GM23338 (cell line): ENCODE results near the gene GTF2A1. TPM values are rescaled to one million over a fixed set of nuclear protein-coding genes. Genes with fewer than 3 reads are reported as not detected.

Experiments used
- ATAC-seq: fragments of 200-7000 bp; cut with Tn5 transposase; 3 replicates; pipeline ENCODE4 v1.9.1; 2020
- DNase-seq: peaks from one replicate; pipeline ENCODE4 v3.0.0-alpha.2; 2015; ENCODE audit warnings: low spot score
- H2AFZ ChIP-seq: fragments of 200-600 bp; sonication (generic); 2 replicates; pipeline ENCODE4 v1.8.0; 2016; ENCODE audit warnings: antibody characterized with exemption, mild to moderate bottlenecking, moderate library complexity
- H3F3A ChIP-seq: fragments of 200-600 bp; sonication (generic); replicated peaks from 2 replicates; pipeline ENCODE4 v1.8.0; 2017; ENCODE audit warnings: antibody characterized with exemption, mixed run types, low read depth
- H3K27ac ChIP-seq: fragments of 200-600 bp; sonication (generic); 2 replicates; pipeline ENCODE4 v1.6.1; 2016; ENCODE audit warnings: low read depth
- H3K27me3 ChIP-seq: fragments of 200-600 bp; sonication (generic); 2 replicates; pipeline ENCODE4 v1.8.0; 2016; ENCODE audit warnings: mild to moderate bottlenecking, mixed run types, moderate library complexity; ENCODE audit not compliant: insufficient read depth
- H3K36me3 ChIP-seq: fragments of 200-600 bp; sonication (generic); 2 replicates; pipeline ENCODE4 v1.8.0; 2016; ENCODE audit warnings: mild to moderate bottlenecking; ENCODE audit not compliant: insufficient read depth
- H3K4me1 ChIP-seq: fragments of 200-600 bp; sonication (generic); 2 replicates; pipeline ENCODE4 v1.8.0; 2016; ENCODE audit warnings: mild to moderate bottlenecking, moderate library complexity; ENCODE audit not compliant: insufficient read depth
- H3K4me2 ChIP-seq: fragments of 200-600 bp; sonication (generic); 2 replicates; pipeline ENCODE4 v1.7.1; 2017; ENCODE audit warnings: mixed run types
- H3K4me3 ChIP-seq: fragments of 200-600 bp; sonication (generic); 2 replicates; pipeline ENCODE4 v1.6.1; 2016; ENCODE audit warnings: mixed run types
- H3K79me2 ChIP-seq: fragments of 200-600 bp; sonication (generic); replicated peaks from 2 replicates; pipeline ENCODE4 v1.8.0; 2017; ENCODE audit warnings: mild to moderate bottlenecking; ENCODE audit not compliant: insufficient read depth
- H3K9me2 ChIP-seq: fragments of 200-600 bp; sonication (generic); 2 replicates; pipeline ENCODE4 v1.8.0; 2017; ENCODE audit not compliant: insufficient read depth
- H4K20me1 ChIP-seq: fragments of 200-600 bp; sonication (generic); replicated peaks from 2 replicates; pipeline ENCODE4 v1.8.0; 2017; ENCODE audit warnings: mild to moderate bottlenecking; ENCODE audit not compliant: insufficient read depth
- H3K27ac Mint-ChIP-seq: 2 replicates; pipeline ENCODE4 v1.8.0; 2020; ENCODE audit warnings: inconsistent platforms, mild to moderate bottlenecking, moderate library complexity, mixed read lengths
- H3K27me3 Mint-ChIP-seq: 3 replicates; pipeline ENCODE4 v1.8.0; 2022; ENCODE audit warnings: low read depth, mild to moderate bottlenecking, moderate library complexity, mixed read lengths, inconsistent platforms; ENCODE audit not compliant: insufficient read depth, poor library complexity
- H3K36me3 Mint-ChIP-seq: 3 replicates; pipeline ENCODE4 v1.8.0; 2021; ENCODE audit warnings: low read depth, mild to moderate bottlenecking, inconsistent platforms, moderate library complexity, mixed read lengths
- H3K4me1 Mint-ChIP-seq: 3 replicates; pipeline ENCODE4 v1.8.0; 2020; ENCODE audit warnings: mild to moderate bottlenecking, inconsistent platforms, mixed read lengths
- H3K4me3 Mint-ChIP-seq: 3 replicates; pipeline ENCODE4 v1.8.0; 2021; ENCODE audit warnings: moderate library complexity, mild to moderate bottlenecking, inconsistent platforms, mixed read lengths
- H3K9me3 Mint-ChIP-seq: 3 replicates; pipeline ENCODE4 v1.8.0; 2020; ENCODE audit warnings: moderate library complexity, mild to moderate bottlenecking, inconsistent platforms, mixed read lengths
- CREB1 ChIP-seq: fragments of 250-450 bp; sonication (Bioruptor Pico); IDR thresholded peaks from 2 replicates; pipeline ENCODE4 v1.5.0; 2020; ENCODE audit warnings: low read depth, mild to moderate bottlenecking, moderate library complexity
- EZH2phosphoT487 ChIP-seq: fragments of 200-600 bp; sonication (generic); IDR thresholded peaks from one replicate; pipeline ENCODE4 v1.8.1; 2018; ENCODE audit warnings: antibody characterized with exemption; ENCODE audit not compliant: unreplicated experiment
- NANOG ChIP-seq: IDR thresholded peaks from 2 replicates; pipeline ENCODE4 v1.6.1; 2016; ENCODE audit warnings: antibody characterized with exemption, borderline replicate concordance
- REST ChIP-seq: IDR thresholded peaks from one replicate; pipeline ENCODE4 v1.6.1; 2018; ENCODE audit warnings: antibody characterized with exemption; ENCODE audit not compliant: unreplicated experiment
- ZNF331 ChIP-seq: fragments of 250-450 bp; sonication (Bioruptor Pico); IDR thresholded peaks from 2 replicates; pipeline ENCODE4 v1.5.0; 2020; ENCODE audit warnings: low read depth, mild to moderate bottlenecking, moderate library complexity
- ZNF462 ChIP-seq: fragments of 250-450 bp; sonication (Bioruptor Pico); IDR thresholded peaks from 2 replicates; pipeline ENCODE4 v1.5.0; 2020; ENCODE audit warnings: mild to moderate bottlenecking, moderate library complexity
- polyA plus RNA-seq: library from polyadenylated mRNA; unstranded; fragments of >200 nt; fragmentation: Nextera tagmentation; extraction: Ambion mirVana; gene quantifications from 2 replicates; pipeline ENCODE4 v1.2.1, GENCODE V29; 2016
- total RNA-seq: library from RNA; depleted of rRNA; stranded (reverse); fragments of >200 nt; shearing (Covaris generic); gene quantifications from 2 replicates; pipeline ENCODE4 v1.2.3, GENCODE V29; 2014
- TF ChIP-seq, protein P1 (sequence below): IDR thresholded peaks from 2 replicates; pipeline ENCODE4 v1.6.1; 2016; ENCODE audit warnings: antibody characterized with exemption
- TF ChIP-seq, protein P2 (sequence below), 2 experiments: fragments of 200-600 bp in 1 of 2; sonication (generic) in 1 of 2; conservative IDR thresholded peaks; 2 replicates each; pipeline versions ENCODE4 v1.5.1 to v1.6.1; 2016 to 2017; ENCODE audit warnings: antibody characterized with exemption in 2 of 2, low read depth in 2 of 2, mild to moderate bottlenecking in 2 of 2, moderate library complexity in 1 of 2

Gene GTF2A1
- total and polyA plus RNA-seq, 2 experiments from 2014 or later = 12.1 to 50.6 TPM

- peak; percentile 92 for DNase-seq
- H3K4me3 ChIP-seq = no peak overlapping the region
- Mint-ChIP-seq H3K27ac (peak overlapping the region; percentile 84), H3K4me1 (peaks cover 2% of the 10 kb centered on the region; the same call in 2 of the 3 replicates), H3K27me3 (no peaks in the 10 kb centered on the region), H3K9me3 (no peaks in the 10 kb centered on the region), H3K4me3 (no peak overlapping the region), H3K36me3 (no peaks in the 10 kb centered on the region)
- TF ChIP-seq CREB1 (CRISPR knock-in tag) = no peak
- TF ChIP-seq, protein P1, sequence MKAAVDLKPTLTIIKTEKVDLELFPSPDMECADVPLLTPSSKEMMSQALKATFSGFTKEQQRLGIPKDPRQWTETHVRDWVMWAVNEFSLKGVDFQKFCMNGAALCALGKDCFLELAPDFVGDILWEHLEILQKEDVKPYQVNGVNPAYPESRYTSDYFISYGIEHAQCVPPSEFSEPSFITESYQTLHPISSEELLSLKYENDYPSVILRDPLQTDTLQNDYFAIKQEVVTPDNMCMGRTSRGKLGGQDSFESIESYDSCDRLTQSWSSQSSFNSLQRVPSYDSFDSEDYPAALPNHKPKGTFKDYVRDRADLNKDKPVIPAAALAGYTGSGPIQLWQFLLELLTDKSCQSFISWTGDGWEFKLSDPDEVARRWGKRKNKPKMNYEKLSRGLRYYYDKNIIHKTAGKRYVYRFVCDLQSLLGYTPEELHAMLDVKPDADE = no peak
- TF ChIP-seq ZNF462 (CRISPR knock-in tag) = no peak
- no peak for TF ChIP-seq REST
- no peak for TF ChIP-seq EZH2phosphoT487
- no peak for TF ChIP-seq ZNF331 (CRISPR knock-in tag)
- TF ChIP-seq, protein P2, sequence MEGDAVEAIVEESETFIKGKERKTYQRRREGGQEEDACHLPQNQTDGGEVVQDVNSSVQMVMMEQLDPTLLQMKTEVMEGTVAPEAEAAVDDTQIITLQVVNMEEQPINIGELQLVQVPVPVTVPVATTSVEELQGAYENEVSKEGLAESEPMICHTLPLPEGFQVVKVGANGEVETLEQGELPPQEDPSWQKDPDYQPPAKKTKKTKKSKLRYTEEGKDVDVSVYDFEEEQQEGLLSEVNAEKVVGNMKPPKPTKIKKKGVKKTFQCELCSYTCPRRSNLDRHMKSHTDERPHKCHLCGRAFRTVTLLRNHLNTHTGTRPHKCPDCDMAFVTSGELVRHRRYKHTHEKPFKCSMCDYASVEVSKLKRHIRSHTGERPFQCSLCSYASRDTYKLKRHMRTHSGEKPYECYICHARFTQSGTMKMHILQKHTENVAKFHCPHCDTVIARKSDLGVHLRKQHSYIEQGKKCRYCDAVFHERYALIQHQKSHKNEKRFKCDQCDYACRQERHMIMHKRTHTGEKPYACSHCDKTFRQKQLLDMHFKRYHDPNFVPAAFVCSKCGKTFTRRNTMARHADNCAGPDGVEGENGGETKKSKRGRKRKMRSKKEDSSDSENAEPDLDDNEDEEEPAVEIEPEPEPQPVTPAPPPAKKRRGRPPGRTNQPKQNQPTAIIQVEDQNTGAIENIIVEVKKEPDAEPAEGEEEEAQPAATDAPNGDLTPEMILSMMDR (conservative IDR thresholded peaks at IDR 0.05; ENCODE audit: low read depth in 2 of 2) = peak; percentile 81 to 99
- no peak for TF ChIP-seq NANOG
- no peak overlapping the region for H3K27ac ChIP-seq
- H3K9me2 ChIP-seq = no peaks in the 10 kb centered on the region
- H3K79me2 ChIP-seq = no peaks in the 10 kb centered on the region
- H3F3A ChIP-seq = no peaks in the 10 kb centered on the region
- ATAC-seq = peak; percentile 100
- H3K4me1 ChIP-seq = no peaks in the 10 kb centered on the region
- peak overlapping the region; percentile 12; the same call in 1 of the 2 replicates for H2AFZ ChIP-seq
- H3K27me3 ChIP-seq = no peaks in the 10 kb centered on the region
- H4K20me1 ChIP-seq = no peaks in the 10 kb centered on the region
- no peak overlapping the region for H3K4me2 ChIP-seq
- H3K36me3 ChIP-seq = no peaks in the 10 kb centered on the region
Observed at GRCh38 chr14:81164167-81164774, 56.5 kb downstream of the GTF2A1 start.
